Nucleus accumbens (tissue), 56 donors: ENCODE results near the gene MFRP.
A peak's percentile ranks its signal among the peaks of the same experiment; 100 is the strongest.
"Not testable (repeated sequence)": the region's sequence is repeated elsewhere in the genome, so short reads cannot be mapped to it uniquely, and the experiment has no call there.

Experiments
- DNase-seq, 56 donors: peaks; one replicate each; lab custom pipeline; 2025; lab: John Stamatoyannopoulos, UW

Gene MFRP

DNA sequence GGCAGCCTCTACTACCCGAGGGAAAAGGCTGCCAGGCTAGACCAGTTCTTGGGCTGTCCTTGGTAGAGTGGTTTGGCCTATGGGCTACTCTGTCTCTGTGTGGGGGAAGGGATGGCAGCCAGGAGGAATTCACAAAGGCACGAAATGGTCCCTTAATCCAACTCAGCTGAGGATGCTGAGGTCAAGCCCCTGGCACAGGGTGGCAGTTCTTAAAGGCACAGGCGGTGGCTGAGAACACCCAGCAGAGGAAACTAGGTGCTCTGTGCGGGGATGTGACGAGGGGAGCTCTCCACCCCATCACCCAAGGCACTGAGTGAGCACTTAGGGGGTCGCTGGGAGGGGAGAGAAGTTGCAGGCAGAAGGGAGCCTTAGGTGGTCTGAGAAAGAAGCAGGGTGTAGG lies at the start of gene MFRP:
TSS of gene MFRP (minus strand) at position 101 of the 400 bp plus-strand sequence. CDS start 192 bp downstream, outside the sequence.
- DNase-seq: no peak

DNA sequence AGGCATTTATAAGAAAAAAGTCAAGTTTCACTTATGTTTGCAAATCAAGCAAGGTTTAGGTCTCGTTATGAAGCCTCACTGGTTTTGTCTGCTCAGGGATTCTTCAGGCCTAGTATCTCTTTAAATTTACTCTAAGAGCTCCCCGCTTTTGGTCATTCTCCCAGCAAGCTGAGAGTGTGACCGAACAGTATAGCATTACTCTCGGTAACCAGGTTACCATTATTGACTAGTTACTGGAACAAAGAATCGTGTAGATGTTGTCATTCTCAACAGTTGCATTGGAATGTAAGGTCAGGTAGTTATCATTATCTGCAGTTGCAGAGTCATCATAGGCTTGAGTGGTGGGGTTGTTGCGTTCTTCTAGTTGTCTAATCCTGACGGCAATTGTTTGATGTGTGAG lies 44.8 kb upstream of the MFRP start:
- no peak for DNase-seq

DNA sequence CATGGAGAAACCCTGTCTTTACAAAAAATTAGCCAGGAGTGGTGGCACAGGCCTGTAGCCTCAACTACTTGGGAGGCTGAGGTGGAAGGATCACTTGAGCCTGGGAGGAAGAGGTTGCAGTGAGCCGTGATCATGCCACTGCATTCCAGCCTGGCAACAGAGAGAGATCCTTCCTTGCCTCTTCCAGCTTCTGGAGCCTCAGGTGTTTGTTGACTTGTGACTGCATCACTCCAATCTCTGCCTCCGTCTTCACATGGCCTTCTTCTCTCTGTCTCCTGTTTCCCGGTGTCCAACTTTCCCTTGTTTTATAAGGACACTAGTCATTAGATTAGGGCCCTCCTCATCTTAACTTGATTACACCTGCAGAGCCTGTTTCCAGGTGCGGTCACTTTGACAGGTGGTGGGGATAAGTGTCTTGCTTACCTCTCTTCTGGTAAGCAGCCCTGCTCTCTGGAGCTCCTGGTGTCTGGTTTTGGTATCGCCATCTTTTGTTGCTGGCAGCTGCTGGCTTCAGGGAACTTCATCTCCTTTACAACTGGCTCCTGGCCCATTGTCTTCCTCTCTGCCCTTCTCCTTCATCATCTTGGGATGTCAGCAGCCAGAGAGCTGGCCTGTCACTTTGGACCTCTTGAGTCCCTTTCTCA lies 43.2 kb upstream of the MFRP start:
- no peak for DNase-seq

DNA sequence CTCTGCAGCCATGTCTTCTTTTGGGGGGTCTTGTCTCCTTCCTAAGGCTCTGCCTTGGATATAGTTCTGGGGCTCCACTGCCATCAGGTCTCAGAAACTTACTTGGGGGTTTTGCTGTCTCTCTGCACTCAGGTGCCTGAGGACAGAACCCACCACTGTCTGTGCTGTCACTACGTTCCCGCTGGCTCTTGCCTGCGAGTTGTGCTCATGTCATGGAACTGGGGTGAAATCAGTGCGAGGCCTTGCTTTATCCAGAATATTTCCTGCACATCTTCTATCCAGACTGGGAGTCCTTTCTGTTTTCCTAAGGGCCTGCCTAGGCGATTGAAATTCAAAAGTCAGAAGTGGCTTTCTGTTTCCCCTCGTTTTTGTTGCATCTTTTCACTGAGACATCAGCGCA lies 41.6 kb upstream of the MFRP start:
- DNase-seq: no peak

DNA sequence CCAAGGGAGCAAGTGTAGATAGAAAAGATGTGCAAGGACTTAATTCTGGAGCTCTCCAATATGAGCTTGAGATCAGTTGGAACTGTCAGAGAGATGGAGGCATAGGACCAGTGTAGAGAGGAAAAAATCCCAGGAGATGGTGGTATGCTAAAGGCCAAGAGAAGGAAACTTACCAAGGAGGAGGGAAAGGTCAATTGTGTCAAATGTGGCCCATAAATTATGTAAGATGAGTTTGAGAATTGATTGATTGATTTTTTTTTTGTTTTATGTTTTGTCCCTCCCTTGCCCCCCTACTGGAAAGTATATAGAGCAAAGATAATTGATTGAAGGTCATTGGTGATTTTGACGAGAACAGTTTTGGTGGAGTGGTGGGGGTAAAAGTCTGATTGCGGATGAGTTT lies 37.8 kb upstream of the MFRP start:
- DNase-seq: no peak

DNA sequence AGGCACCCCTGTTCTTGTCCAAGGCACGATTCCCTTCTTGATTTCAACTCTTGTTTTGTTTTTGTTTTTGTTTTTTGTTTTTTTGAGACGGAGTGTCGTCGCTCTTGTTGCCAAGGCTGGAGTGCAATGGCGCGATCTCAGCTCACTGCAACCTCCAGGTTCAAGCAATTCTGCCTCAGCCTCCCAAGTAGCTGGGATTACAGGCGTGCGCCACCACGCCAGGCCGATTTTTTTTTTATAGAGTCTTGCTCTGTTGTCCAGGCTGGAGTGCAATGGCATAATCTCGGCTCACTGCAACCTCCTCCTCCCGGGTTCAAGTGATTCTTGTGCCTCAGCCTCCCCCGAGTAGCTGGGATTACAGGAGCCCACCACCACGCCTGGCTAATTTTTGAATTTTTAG lies 36.0 kb upstream of the MFRP start:
- not testable (repeated sequence) for DNase-seq

DNA sequence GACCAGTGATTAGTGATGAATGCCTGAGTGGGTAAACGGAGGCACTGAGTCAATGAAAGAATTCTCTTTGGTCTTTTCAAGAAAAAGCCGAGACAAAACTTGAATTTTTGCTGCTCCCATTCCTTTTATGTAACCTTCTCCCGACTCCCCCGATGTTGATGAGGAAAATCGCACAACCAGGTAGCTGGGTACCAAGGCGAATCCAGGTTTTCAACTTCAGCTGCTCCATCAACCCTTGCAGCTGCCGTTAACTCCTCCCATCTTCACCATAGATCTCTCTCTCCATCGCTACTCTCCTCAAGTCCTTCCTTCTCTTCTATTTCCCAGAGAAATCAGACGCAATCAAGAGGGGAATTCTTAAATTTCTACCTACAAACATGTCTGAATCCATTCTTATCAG lies 35.6 kb upstream of the MFRP start:
- no peak for DNase-seq

DNA sequence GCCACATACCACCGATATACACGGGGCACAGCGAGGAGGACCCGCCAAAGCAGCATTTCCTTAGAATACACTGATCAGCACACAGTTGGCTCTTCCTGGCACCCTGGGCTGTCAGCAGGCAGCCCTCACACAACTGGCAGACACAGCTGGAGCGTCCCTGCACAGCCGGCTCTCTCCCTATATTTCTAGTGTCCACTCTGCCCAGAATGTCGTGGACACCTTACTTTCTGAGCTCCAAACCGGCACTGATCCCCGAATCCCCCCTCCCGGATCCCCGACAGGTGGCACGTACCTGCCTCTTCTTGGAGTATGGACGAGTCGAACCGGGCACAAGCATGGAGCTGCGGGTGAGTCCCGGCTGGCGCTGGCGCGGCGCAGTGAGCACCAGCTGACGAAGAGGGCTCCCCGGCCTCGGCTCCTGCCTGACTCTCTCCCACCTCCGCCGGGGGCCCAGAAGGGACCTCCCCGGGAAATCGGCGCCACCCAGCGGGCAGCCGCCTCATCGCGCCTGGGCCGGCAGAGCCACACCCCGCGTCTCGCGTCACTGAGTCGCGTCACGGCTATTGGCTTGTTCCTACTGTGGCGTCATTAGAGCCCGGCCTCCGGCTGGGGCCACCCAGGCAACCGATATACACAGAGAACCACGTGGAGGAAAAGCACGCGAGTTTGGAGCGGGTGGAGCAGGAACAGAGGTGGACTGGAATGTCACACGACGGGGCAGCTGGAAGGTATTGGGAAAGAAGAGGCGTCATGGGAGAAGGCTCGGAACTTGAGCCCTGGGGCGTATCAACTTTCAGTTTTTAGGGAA lies 34.9 kb upstream of the MFRP start, which contains the start of gene USP2:
TSS of gene USP2 (minus strand) at position 510 of the 808 bp plus-strand sequence. CDS start 8,210 bp downstream, outside the sequence.
- peak; percentile 81 to 99 (median 96) for DNase-seq

DNA sequence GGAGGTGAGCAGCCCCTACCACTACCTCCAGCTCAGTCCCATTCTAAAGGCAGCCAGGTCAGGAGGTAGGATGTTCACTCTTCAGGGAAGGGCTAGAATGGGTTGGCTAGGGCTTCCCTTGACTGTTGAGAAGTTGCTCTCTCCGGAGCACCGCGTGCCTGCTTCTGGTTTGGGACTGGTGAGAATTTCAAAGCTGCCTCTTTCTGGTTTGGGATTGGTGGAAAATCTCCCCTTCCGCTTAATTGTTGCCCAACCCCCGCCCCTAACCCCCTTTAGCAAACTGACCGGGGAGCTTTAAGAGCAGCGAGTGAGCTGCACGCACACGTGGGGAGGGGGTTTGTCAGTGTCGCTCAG lies 34.3 kb upstream of the MFRP start:
- peak in 1 of 56 donors; percentile 47 for DNase-seq

DNA sequence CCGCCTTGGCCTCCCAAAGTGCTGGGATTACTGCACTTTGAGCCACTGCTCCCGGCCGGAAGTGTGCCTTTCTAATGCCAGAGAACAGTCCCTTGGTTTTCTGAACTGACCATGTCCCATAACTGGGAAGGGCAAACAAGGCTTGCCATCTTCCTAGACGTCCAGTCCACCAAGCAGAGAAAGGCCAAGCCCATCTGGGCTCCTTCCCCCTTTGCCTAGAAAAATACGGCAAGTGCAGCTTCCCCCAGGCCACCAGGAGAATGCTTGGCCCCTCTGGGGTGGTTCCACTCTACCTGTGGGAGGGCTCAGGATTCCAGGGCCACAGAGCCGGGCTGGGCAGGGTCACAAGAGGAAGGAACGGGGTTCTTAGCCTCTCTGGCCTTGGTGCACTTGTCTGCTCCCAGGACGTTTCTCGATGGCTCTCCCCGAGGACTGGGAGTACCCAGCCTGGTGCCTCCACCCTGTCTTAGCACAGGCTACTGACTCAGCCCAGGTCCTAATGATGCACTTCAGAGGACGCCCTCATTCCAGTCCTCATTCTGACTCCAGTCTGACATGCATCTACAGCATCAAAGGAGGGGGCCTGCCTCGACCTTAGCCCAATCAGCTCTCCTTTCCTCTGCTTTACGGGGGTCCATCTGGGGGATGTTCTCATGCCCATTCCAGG lies 33.8 kb upstream of the MFRP start:
- no peak for DNase-seq

DNA sequence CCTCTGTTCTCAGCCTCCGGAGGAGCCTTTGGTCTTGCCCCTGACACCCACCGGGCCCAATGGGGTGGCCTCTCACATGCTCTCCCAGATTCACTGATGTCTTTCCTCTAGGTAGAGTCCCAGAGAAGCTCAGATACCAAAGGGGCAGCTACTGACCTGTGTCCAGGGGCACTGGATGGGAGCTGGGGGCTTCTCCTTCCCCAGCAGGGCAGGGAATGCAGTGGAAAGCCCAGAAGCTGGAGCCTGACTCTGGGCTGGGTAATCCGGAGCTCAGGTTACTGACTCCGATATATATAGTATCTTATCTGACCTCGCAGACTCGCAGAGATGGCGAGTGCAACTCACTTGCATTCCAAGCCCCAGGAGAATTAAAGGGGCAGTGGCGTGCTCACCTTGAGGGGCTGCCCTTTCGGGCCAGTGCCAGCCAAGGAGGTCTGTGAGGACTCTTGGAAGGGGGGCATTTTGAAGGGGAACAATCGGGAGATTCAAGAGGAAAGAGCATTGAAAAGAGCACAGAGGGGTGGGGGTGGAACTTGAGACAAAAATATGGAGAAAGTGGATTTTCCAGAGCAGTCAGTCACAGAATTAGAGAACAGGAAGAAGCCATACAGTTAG lies 32.5 kb upstream of the MFRP start:
- DNase-seq: no peak

DNA sequence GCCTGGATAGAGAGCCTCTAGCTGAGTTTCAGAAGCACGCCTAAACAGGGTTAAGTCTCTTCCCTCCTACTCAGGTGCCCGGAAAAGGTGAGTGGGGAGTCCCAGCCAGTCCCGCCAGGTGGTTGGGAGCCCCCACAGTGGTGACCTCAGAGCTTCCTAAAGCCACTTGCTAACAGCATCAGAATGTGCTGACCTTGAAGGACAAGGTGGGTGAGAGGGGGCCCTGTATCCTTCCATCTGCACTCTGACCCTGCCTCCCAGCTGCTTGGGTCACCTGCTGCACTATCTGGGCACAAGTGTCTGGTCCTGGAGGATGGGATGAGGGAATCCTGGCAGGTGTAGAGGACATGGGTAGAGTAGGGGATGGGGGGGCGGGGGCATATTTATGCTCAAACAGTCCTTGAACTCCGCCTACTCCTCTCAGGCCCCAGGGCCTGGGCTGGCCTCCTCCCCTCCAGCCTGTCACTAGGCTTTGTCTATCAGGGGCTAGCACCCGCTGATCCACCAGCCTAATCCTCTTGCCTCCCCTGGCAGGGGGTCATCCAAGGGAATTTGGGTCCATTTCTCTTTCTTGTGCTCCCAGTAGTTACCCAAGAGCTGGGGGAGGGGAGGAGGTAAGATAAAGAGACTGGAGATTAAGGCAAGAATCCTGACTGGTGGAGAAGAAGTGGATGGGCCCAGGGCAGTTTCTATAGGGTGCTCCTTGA lies 31.6 kb upstream of the MFRP start:
- DNase-seq: no peak

DNA sequence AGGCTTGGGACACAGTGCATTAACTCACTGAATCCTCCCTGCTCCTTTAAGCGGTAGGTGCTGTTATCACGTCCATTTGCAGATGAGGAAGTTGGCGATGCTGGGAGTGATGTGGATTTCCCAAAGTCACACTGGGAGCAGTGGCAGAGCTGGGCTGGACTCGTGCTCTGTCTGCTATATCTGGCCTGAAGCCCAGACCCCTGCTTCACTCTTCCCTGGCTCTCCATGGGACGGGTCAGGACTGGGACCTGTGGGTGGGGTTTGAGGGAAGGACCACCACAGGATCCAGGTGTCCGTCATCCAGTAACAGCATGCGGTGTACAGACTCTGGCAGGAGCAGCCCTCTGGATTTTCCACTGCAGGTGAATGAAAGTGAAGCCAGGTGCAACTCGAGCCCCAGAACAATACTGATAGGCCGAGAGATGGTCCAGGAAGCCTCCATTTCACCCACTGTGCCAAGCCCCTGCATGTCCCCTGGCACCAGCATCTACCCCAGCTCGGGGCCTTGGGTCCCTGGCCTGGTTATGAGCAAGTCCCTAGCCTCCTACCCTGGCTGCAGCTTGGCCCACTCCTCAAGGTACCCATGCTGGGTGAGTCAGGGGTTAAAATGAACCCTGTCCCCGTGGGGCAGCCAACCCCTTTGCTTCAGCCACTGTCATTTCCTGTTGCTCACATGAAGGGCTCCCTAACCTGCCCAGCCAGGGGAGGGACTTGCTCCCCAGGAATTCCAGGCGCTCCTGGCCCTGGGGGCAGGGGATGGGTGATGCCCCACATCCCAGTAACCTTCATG lies 30.8 kb upstream of the MFRP start:
- DNase-seq: no peak

DNA sequence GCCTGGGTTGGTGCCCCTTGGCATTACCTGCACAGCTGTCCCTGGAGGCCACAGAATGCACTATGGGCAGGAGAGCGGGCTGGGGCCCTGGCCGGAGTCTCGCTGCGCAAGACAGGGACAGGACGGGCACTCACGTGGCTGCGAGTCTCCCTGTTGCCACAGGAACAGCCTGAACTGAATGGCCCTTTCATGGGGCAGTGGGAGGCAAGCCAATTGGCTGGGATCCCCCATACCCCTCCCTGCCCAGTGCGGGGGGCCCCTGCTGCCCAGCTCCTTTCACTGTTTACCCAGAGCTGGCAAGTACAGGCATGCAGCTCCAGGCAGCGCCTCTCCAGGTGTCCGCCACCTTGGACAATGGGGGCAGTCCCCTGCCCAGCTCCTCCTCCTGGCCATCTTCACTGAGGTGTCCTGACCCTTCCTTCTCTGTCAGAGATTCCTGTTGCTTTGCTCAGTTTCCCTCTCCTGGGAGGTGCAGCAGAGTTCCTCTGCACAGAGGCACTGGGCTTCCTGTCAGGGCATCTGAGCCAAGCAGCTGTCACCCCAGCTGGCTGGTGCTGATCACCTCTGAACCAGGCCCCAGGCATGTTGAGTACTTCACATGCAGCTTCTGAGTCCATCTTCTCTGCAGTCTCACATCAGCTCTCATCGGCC lies 29.8 kb upstream of the MFRP start:
- peak in 55 of 56 donors; percentile 62 to 98 (median 92) for DNase-seq

DNA sequence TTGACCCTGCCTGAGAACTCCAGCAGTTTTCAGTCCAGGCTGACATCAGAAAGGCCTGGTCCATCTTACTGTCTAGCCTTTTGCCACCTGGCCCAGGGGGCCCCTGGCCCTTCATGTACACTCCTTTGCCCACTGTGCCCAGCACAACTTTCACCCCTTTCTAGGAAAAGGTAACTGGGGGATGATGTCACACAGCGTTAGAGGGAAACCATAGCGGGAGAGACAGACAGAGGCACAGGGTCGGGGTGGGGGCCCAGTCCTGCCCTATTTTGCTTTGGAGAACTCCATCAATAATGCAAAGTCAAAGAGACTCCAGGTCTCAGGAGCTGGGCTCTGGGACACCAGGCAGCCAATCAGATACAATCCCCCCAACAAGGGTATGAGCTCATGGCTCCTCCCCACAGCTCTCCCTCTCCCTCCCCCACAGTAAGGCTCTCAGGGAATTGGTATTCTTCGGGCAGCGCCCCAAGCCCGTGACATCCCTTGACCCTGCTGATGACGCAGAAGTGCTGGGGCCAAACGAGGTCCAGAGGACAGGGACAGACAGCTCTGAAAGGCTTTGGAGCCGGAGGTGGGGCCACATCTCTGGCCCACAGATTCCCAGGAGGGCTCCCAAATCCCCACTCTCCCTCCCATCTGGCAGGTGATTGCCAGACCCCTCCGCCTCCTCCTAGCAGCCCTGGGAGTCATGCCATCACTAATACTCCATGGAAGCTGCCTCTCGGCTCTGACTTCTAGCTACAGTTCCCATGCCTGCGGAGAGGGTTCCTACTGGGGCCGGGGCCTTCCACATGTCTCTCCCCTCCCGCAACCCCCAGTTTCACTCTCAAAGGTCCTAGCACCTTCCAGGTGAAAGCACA lies 29.1 kb upstream of the MFRP start:
- peak in 52 of 56 donors; percentile 45 to 93 (median 81) for DNase-seq

DNA sequence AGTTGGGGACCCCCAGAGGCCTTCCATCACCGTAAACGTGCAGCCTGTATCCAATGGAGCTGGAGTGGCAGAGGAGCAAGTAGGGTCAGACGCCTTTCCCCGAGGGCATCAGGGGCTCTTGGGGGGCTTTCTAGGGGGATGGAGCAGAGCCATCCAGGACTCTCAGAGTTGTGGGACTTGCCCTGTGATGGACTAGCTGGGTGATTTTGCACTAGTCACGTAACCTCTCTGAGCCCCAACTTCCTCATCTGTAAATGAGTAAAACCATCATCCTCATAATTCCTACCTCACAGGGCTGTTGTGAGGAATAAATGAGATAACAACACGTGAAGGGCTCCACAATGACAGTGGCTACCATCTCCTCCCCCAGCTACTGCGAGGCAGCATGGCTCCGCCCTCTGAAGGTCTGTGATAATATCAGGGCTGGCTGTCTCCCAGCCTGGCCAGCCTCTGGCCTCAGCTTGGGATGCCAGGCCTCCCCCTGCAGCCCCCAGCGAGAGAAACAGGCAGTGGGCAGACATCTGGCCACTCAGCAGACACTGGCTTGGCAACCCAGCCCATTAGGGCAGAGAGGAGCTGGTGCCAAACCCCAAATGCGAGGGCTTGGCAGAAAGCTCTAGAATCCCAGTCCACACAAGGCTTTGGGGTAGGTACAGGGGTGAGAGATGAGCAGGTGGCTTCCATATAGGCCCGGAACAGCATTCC lies 28.3 kb upstream of the MFRP start:
- peak in 40 of 56 donors; percentile 33 to 83 (median 69) for DNase-seq

DNA sequence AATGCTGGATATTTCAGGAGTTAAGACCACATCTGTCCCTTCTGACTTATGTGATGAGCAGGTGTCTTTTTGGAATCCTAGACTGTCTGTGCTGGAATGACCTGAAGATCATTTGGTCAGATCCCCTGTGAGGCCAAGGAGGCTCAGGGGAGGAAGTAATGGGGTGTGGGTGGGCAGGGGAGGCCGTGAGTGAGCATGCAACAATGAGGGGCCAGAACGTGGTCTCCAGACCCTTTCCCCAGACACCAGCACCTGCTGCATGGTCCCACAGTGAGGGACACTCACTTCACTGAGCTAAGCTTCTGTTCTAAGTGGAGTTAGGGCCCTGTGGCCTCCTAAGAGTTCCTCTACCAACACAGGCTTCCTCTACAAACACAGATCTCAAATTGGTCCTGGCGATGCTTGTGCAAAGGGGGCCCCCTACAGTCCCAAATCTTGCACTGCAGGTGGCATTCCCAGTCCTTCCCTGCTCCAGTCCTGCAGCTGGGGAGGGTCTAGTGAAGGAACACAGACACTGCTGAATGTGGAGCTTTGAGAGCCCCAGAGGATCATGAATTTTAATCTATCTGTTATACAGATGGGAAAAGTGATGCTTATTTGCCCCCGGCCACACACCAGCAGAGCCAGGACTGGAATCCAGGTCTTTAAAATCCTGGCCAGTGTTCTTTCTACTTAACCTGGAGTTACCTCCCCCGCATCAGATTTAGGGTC lies 27.6 kb upstream of the MFRP start:
- DNase-seq: peak in 46 of 56 donors; percentile 35 to 91 (median 77)
